ENCODE data around the gene CHAC1. TPM values are rescaled to one million over a fixed set of nuclear protein-coding genes. Genes with fewer than 3 reads are reported as not detected.
A peak's percentile ranks its signal among the peaks of the same experiment; 100 is the strongest.

The CHAC1 gene
- total and polyA plus RNA-seq, 8 donors = 1.3 to 61.6 (median 5.0) TPM

GRCh38 chr15:40930430-40931299, 22.6 kb upstream of the CHAC1 start:
- DNase-seq = peak in 1 of 2 donors; percentile 89
- Histone ChIP-seq H3K4me1 (peaks cover 52 to 81% (median 67%) of the 10 kb centered on the region in 4 donors), H3K27ac (peak overlapping the region; percentile 28 to 53 (median 46)), H3K4me3 (peak overlapping the region; percentile 49 to 75 (median 52)), H3K27me3 (peaks cover 10 to 75% (median 64%) of the 10 kb centered on the region in 3 donors), H3K36me3 (peaks cover 0 to 8% (median 0%) of the 10 kb centered on the region in 4 donors), H3K9me3 (no peaks in the 10 kb centered on the region)
- 1 to 2% (median 2%) methylated on average over 39 to 46 of the region's 46 CpGs for WGBS, 5 donors
- TF ChIP-seq POLR2AphosphoS5 (IDR thresholded peaks at IDR 0.05) (peak in 1 of 3 donors; percentile 24), EP300 (IDR thresholded peaks at IDR 0.05) (no peak), POLR2A (IDR thresholded peaks at IDR 0.05) (no peak), CTCF (IDR thresholded peaks at IDR 0.05) (peak in 4 of 7 experiments; percentile 4 to 29 (median 26))
- intact Hi-C loops (cut with DNase I; ENCODE audit: low total_unique reads) = no loop called here

- H3K36me3 ChIP-seq = peaks cover 0 to 14% (median 0%) of the 10 kb centered on the region in 4 donors
- no peaks in the 10 kb centered on the region for H3K9me3 ChIP-seq
- H3K27ac ChIP-seq = peak overlapping the region; percentile 9 to 47 (median 43)
- H3K4me1 ChIP-seq = peaks cover 43 to 72% (median 58%) of the 10 kb centered on the region in 4 donors
- 74 to 79% (median 77%) methylated on average over 10 to 16 of the region's 16 CpGs for WGBS, 5 donors
- no peak for DNase-seq
- H3K4me3 ChIP-seq = peak overlapping the region; percentile 49 to 75 (median 52)
- intact Hi-C loops (cut with DNase I; ENCODE audit: low total_unique reads) = no loop called here
- no peak for TF ChIP-seq POLR2AphosphoS5 (IDR thresholded peaks at IDR 0.05)
- peaks cover 10 to 66% (median 56%) of the 10 kb centered on the region in 3 donors for H3K27me3 ChIP-seq
These were observed 21.8 kb upstream of the CHAC1 start for GRCh38 chr15:40931300-40932142.

- WGBS, 5 donors = 59 to 82% (median 74%) methylated on average over 8 of the region's 8 CpGs
- Histone ChIP-seq H3K4me3 (peak overlapping the region in 3 of 4 donors; percentile 49 to 75 (median 54)), H3K9me3 (no peaks in the 10 kb centered on the region), H3K27me3 (peaks cover 10 to 60% (median 50%) of the 10 kb centered on the region in 3 donors), H3K4me1 (peaks cover 41 to 66% (median 52%) of the 10 kb centered on the region in 4 donors), H3K36me3 (peaks cover 0 to 18% (median 0%) of the 10 kb centered on the region in 4 donors), H3K27ac (peak overlapping the region in 3 of 5 donors; percentile 37 to 47 (median 46))
- intact Hi-C loops (cut with DNase I; ENCODE audit: low total_unique reads) = no loop called here
- peak in 1 of 2 donors; percentile 63 for DNase-seq
- TF ChIP-seq POLR2AphosphoS5 (IDR thresholded peaks at IDR 0.05) (no peak), EP300 (IDR thresholded peaks at IDR 0.05) (no peak), CTCF (IDR thresholded peaks at IDR 0.05) (no peak), POLR2A (IDR thresholded peaks at IDR 0.05) (no peak)
These were observed 21.1 kb upstream of the CHAC1 start for GRCh38 chr15:40932156-40932555.

DNA sequence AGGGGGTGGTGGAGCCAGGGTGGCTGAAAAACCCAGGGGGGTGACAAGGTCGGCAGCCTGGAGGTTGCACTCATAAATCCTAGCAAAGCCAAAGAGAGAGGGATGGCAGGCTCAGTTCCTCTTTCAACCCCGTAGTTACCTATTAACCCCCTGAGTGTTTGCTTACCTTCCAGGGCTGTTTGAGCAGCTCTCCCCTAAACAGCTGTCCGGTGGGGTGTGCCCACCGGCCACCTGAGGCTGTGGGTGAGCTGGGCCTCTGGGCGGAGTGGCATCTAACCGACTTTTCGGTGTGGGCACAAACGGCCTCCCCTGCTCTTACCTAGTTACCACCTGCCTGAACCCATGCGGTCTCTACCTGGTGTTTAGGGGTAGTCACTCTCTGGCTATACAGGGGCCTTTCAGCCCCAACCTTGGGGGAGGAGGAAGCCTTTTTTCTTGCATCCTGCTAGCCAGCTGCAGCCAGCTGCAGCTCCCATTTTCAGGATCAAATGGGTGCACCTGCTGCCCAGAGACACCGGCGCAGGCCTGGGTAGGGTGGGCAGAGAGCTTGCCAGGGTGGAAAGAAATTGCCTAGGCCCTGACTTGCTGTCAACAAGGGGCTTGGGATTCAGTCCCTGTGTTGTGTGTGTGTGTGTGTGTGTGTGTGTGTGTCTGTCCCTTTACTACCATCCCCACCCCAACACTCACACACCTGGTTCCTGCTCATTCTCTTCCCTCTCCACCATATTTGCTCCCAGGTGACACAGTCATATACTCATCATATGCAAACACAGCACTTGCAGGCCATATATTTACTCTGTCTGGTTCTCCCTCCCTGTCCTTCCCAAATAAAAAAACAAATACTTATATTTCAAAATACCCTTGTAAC, 20.4 kb upstream of the CHAC1 start:
- H3K27ac ChIP-seq = peak overlapping the region in 4 of 5 donors; percentile 1 to 57 (median 42)

More for the DNA sequence above, 20.4 kb upstream of the CHAC1 start:
- H3K27me3 ChIP-seq = peaks cover 10 to 53% (median 42%) of the 10 kb centered on the region in 3 donors
- H3K36me3 ChIP-seq = peaks cover 0 to 18% (median 0%) of the 10 kb centered on the region in 4 donors
- no peaks in the 10 kb centered on the region for H3K9me3 ChIP-seq
- no peak for TF ChIP-seq POLR2AphosphoS5 (IDR thresholded peaks at IDR 0.05)
- no peak for TF ChIP-seq CTCF (IDR thresholded peaks at IDR 0.05)
- TF ChIP-seq POLR2A (IDR thresholded peaks at IDR 0.05) = no peak
- no peak for TF ChIP-seq EP300 (IDR thresholded peaks at IDR 0.05)
- peak in 1 of 2 donors; percentile 69 for DNase-seq
- peak overlapping the region in 2 of 4 donors; percentile 54 to 75 for H3K4me3 ChIP-seq
- WGBS, 5 donors = 45 to 60% (median 49%) methylated on average over 9 to 11 of the region's 11 CpGs
- peaks cover 34 to 58% (median 45%) of the 10 kb centered on the region in 4 donors for H3K4me1 ChIP-seq
- intact Hi-C loops (cut with DNase I; ENCODE audit: low total_unique reads) = no loop called here
